ENCODE results near the gene GFOD1. TPM values are rescaled to one million over a fixed set of nuclear protein-coding genes. Genes with fewer than 3 reads are reported as not detected.
"Not testable (repeated sequence)": the region's sequence is repeated elsewhere in the genome, so short reads cannot be mapped to it uniquely, and the experiment has no call there.

Gene GFOD1
- total RNA-seq, 1 donor from 2014 or later, result 2.8 TPM

DNA sequence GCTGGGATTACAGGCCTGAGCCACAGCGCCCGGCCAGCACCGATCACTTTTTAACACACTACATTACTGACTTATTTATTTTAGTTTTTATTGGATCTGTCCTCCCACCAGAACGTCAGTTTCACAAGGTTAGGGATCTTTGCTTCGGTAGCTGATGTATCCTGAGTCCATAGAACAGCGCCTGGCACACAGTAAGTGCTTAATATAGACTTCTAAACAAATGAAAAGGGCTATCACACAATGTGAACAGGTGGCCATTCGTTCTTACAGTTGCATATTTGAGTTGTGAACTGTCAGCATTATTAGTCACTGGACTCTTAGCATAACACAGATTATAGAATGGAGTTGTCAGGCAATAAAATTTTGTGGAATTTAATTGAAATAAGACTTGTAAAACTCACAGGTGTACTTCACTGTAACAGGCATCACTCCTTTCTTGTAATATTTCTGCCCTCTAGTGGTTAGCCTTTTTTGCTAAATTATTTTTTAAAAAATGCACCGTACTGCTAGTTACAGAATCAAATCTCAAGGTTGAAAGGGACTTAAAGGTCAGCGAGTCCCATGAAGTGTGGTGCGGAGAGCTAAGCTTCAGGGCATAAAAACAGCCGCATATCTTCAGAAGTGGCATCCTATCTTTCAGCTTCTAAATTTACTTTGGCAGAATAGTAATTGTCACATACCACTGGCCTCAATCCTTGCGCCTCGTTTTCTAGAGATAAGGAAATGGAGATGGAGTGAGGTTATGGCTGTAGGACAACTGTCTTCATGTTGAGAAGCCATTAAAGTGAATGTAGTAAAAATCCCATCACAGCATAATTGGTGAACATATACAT, 155.7 kb downstream of the GFOD1 start:
- DNase-seq (ENCODE audit: low read depth), result peak; percentile 41

DNA sequence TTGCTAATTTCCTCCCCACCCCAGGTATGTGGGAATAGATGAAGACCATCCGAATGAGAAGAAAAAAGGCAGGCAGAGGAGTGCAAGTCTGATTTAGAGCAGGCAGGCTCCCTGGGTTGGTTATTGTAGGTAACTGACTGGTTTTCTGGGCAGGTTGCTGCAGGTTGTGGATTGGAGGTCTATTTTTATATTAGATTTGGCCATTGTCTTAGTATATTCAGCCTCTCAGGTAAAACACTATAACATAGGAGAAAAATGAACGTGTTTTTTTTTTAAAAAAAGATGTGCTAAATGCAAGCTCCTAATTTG, 158.6 kb downstream of the GFOD1 start:
- DNase-seq (ENCODE audit: low read depth), result no peak

DNA sequence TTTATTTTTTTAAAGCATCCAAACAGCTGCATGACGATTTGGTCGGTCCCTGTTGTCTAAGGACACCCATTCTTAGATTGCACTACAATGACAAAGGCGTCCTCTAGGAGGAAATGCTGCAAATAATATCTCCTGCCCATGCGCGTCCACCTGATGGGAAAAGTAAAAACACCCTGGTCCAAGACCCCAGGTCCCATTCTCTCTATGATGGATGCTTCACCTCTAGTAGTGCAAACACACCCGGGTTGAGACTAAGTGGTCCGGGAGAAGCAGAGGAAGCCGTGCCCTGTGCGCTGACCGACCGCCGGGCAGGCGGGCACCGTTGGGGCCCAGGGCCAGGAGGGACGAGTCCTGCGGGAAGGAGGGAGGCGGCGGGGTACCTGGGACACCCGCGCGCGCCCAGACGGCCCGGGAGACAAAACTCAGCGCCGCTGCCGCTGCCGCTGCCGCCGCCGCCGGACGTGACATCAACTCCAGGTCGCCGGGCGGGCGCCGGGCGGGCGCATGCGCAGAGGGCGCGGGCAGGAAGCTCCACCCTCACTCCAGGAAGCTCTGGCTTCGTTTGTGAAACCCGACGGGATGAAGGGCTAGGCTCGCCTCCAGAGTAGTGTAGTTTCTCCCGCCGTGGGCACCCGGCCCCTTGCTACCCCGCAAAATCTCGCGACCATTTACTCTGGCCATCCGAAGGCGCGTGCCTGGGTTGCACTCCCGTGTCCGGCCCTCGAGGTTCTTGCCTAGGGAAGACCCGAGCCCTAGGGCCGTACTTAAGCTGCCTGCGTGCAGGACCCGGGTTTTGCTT, 159.1 kb downstream of the GFOD1 start, which contains the start of gene TBC1D7:
Gene TBC1D7 (minus strand): TSS at position 462 of the 799 bp plus-strand sequence. CDS start 1,639 bp downstream, outside the sequence.
- peak; percentile 90 for DNase-seq (ENCODE audit: low read depth)

GRCh38 chr6:13327691-13328075, 159.7 kb downstream of the GFOD1 start:
- DNase-seq (ENCODE audit: low read depth), result no peak

- DNase-seq (ENCODE audit: low read depth), result not testable (repeated sequence)
Observed at GRCh38 chr6:13326031-13326586, 161.3 kb downstream of the GFOD1 start.

GRCh38 chr6:13319891-13320564, 167.4 kb downstream of the GFOD1 start:
- DNase-seq (ENCODE audit: low read depth), result no peak

GRCh38 chr6:13318821-13319220, 168.6 kb downstream of the GFOD1 start:
- no peak for DNase-seq (ENCODE audit: low read depth)

DNA sequence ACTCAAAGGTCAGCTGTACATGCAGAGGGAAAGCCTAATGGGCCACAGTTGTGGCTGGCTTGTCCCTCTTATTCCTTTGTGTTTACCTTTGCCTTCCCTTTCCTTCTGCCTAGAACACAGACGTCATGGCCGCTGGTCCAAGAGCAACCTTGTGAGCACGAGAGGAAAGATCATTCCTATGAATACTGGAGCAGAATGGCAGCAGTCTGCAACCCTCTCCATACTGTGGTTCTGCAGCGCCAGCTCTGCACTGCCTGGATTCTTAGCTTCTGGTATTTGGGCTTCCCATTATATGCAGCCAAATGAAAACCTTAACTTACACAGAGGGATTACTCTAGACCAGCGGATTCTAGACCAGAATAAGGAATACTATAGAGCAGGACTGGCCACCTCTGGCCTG, 171.5 kb downstream of the GFOD1 start:
- no peak for DNase-seq (ENCODE audit: low read depth)

DNA sequence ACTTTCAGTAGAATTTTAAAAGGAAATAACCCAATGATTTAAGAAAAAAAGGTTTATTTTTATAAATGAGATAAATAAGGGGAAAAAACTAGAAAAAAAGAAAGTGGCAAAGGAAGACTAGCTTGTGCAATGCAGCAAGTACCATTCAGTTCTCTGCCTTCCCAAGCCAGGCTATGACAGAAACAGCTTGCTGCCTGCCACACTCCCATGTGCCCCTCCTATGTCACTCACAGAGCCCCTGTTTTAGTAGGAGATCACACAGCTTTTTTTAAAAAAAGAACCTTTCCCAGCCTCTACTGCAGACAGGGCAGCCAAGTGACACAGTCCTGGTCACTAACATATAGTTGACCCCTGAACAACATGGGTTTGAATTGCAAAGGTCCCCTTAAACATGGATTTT, 172.6 kb downstream of the GFOD1 start:
- no peak for DNase-seq (ENCODE audit: low read depth)

GRCh38 chr6:13311155-13311554, 176.2 kb downstream of the GFOD1 start:
- DNase-seq (ENCODE audit: low read depth), result no peak

DNA sequence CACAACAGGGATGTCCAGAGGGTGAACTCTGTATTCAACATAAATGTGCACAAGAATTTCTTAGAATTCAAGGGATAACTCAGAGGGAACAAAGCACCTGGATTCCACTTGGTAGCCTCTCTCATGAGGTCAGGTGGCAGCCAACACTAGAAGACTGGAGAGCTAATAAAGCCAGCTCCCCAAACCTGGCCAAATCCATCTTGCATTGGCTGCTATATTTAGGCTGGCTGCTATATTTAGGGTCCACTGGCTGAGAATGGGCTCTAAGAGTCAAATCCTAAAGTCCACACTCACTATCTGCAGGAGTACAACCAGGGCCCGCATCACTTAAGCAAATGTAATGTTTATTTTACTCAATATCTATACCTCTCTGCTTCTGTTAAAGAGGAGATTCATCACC, 179.1 kb downstream of the GFOD1 start:
- peak; percentile 30 for DNase-seq (ENCODE audit: low read depth)

Other genes starting within 250 kb of the GFOD1 start
- 14.7 and 15.2 TPM in 2 replicates for gene TBC1D7, start 159.1 kb downstream of the GFOD1 start, total RNA-seq
- 5.7 and 6.9 TPM in 2 replicates for gene SIRT5, start 87.0 kb upstream of the GFOD1 start, total RNA-seq
- 59.9 and 75.7 TPM in 2 replicates for gene NOL7, start 127.7 kb upstream of the GFOD1 start, total RNA-seq
- gene RANBP9, start 224.2 kb upstream of the GFOD1 start, total RNA-seq, result 38.3 and 39.9 TPM in 2 replicates